CD4-positive, alpha-beta T cell treated with Interleukin-4 for 4 hours (primary cell): ENCODE data around the gene ZBTB8OS.

ENCODE experiments used
- DNase-seq: peaks from one replicate; pipeline ENCODE4 v3.0.0-alpha.2; 2020

ZBTB8OS gene

GRCh38 chr1:32606565-32607371 is 43.6 kb downstream of the ZBTB8OS start:
- DNase-seq: no peak

GRCh38 chr1:32605711-32606424 is 44.5 kb downstream of the ZBTB8OS start:
- no peak for DNase-seq

DNA sequence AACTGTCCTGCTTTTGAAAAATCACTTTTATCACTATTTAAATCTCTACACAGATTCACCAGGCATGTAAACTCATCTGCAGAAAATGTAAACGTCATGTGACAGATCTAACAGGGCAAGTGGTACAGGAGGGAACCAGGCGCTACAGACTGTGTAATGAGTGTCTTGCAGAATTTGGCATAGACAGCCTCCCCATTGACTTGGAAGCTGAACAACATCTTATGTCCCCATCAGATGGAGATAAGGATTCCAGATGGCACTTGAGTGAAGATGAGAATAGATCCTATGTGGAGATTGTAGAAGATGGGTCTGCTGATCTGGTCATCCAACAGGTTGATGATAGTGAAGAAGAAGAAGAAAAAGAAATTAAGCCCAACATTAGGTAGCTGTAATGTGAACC is 50.3 kb downstream of the ZBTB8OS start:
- no peak for DNase-seq

GRCh38 chr1:32592943-32593342 is 57.4 kb downstream of the ZBTB8OS start:
- DNase-seq: no peak

- DNase-seq: no peak
Observed at GRCh38 chr1:32580348-32581017, 69.9 kb downstream of the ZBTB8OS start.
